ENCODE measurements around the gene KCNH6.

Gene KCNH6

DNA sequence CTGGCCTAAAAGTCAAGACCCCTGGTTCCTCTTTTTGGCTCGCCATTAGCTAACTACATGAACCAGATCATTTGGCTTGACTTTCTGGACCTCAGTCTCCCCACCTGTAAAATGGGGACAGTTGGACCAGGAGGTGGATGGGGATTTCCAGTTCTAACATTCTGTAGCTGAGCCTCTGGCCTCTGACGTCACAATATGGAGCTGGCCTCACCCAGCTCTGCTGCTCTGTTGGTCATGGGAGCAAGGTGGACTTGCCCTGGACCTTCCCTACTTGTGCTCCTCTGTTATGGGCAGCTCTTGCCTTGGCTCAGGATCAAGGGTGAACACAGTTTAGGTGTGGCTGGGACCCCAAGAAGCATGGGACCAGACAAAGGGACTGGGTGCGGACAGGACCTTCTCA lies 16.5 kb upstream of the KCNH6 start:
- DNase-seq (ENCODE audit: low read depth in 2 of 2, low spot score in 1 of 2) = no peak

DNA sequence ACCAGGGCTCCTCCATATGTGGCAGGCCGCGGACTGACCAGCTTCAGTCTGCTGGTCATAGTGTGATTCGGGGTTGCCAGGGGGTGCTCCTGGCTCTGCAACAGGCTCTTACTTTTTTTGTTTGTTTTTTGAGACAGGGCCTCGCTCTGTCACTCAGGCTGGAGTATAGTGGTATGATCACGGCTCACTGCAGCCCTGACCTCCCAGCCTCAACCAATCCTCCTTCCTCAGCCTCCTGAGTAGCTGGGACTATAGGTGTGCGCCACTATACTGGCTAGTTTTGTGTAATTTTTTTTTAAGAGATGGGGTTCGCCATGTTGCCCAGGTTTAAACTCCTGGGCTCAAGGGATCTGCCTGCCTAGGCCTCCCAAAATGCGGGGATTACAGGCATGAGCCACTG lies 11.8 kb upstream of the KCNH6 start:
- DNase-seq (ENCODE audit: low read depth in 2 of 2, low spot score in 1 of 2) = no peak

DNA sequence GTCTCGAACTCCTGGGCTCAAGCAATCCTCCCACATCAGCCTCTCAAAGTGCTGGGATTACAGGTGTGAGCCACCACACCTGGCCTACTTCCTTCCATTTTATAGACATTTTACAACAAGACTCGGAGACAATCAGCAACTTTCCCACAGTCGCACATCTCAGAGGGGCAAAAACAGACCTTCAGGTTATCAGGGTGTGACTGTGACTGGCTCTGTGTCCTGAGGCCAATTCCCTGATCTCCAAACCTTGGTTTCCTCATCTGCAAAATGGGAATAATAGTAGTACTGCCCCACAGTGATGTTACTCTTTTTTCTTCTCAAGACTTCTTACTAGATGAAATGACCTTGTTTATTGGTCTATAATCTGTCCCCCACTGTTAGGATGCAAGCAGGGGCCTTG lies 10.8 kb upstream of the KCNH6 start:
- no peak for DNase-seq (ENCODE audit: low read depth in 2 of 2, low spot score in 1 of 2)

DNA sequence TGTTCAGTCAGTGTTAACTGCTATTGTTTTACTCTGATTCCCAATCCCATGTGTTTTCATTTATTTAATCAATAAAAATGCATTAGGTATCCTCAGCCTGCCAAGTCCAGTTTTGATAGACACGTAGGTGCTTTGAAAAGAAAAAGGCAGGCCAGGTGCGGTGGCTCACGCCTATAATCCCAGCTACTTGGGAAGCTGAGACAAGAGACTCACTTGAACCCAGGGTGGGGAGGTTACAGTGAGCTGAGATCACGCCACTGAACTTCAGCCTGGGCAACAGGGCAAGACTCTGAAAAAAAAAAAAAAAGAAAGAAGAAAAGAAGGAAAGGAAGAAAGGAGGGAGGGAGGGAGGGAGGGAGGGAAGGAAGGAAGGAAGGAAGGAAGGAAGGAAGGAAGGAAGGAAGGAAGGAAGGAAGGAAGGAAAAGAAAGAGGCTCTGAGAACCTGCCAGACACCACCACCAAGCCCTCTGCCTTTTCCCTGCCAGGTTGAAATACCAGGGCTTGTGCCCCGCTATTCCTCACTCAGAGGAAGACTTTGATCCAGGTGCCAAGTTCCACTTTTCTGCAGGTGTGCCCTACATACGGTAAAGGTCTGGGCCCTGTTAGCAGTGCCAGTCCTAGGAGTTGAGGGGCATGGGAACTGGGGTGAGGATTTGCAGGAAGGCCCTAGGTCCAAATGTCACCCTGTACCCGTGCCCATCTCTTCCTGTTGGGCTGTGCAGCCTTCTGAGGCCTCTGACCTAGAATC lies 10.1 kb upstream of the KCNH6 start:
- no peak for DNase-seq (ENCODE audit: low read depth in 2 of 2, low spot score in 1 of 2)

DNA sequence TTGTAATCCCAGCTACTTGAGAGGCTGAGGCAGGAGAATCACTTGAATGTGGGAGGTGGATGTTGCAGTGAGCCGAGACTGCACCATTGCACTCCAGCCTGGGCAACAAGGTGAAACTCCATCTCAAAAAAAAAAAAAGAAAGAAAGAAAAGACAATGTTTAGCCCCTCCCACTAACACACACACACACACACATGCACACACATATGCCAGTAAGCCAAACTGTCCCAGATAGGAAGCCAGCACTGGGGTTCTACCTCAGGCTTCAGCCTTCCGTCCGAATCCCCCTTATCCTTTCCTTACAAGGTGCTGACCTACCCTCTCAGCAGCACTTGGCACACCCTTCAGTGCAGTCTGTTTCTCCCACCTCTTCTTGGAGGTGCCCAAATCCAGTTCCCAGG lies 8.7 kb upstream of the KCNH6 start:
- no peak for DNase-seq (ENCODE audit: low read depth in 2 of 2, low spot score in 1 of 2)

DNA sequence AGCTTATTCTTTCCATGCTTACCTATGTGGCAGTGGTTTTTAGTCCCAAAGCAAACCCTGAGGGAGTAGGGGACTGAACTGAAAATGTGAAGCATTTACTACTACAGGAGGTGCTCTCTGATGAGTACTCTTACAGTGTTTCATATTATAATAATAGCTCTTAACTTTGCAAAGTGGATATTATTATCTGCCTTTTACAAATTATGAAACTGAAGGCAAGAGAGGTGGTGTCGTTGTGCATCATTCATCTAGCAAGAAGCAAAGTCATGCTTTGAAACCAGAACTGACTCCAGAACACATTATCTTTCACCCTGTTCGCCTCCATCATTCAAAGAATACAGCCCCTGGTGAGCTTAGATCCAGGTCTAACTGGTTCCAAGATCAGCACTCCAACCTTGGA lies 8.2 kb upstream of the KCNH6 start:
- no peak for DNase-seq (ENCODE audit: low read depth in 2 of 2, low spot score in 1 of 2)

DNA sequence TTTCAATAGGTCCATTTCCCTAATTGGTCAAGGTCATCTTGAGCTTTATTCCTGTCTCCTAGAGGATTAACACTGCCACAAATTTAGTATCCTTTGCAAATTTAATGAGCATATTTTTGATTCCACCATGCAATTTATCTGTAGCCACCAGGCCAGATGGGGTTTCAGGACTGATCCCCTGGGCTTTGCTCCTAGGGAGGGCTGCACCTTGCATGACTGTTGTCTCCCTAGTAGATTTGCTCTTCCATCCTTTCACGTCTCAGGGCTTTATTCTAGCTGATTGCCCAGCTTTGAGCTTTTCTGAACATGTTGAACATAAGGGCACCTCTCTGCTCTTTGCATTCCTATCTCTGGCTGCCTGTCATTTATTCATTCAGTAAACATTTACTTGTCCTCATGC lies 7.7 kb upstream of the KCNH6 start:
- DNase-seq (ENCODE audit: low read depth in 2 of 2, low spot score in 1 of 2) = no peak

DNA sequence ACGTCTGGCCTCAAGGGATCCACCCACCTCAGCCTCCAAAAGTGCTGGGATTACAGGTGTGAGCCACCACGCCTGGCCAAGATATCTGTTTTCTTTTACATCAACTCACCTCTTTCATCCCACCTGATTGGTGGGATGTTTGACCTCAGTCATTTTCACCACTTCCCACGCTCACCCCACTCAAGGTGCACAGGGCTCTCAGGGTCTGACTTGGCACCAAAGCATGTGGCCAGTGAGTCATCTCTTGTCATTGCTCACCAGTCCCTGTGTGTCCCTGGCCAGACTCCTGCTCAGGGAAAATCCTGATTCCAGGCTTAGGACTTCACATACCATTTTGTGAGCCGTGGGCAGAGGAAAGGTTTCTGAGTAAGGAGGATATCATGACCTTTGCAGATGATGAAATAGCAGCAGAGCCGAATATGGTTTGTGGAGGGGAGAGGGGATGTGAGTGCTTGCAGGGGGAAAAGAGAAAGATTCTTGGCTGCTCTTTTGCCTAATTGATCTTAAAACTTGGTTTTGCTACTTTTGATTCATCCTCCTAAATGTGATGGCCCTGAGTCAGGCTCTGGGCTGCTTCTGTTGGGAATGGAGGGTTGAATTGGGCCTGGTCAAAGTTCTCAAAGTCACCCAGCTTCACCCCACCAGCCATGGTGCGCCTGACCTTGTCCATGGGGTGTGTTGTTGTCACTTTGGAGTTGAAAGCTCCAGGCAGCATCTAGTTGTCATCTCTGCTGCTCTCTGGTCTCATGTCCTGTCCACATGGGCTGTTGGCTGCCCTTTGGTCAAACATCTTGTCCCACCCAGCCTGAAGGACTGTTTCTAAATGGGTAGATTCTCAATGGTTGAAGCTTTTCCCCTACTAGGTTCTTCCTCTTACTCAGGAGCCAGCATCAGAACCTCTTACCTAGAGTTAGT lies 6.0 kb upstream of the KCNH6 start:
- no peak for DNase-seq (ENCODE audit: low read depth in 2 of 2, low spot score in 1 of 2)

DNA sequence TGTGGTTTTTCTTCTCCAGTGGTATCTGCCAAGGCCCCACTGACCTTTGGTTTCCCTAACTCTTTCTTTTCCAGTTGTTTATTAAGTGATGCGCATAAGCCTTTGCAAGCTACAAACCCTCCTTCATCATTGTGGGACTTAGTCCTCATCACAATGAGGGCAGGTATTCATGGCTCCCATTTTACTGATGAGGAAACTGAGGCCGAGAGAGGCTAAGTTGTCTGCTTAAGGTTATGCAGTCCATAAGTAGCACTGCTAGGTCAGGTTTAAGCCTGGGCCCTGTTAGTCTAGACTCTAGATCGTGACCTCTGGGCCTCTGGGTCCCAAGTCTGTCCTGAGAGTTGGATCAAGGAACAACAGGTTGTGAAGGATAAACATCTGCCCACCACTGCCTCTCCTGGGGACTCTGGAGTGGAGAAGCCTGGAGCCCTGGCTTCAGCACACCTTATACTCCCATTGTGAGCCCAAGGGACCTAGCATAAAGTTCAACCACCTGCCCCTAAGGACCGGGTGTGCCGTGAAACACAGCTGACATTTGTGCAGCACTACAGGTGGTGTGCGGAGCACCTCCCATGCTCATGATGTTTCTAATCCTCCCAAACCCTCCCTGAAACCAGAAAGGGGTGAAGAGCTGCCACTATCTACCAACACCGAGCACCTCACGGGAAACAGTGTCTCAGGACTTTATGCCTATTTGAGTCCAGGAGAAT lies 5.2 kb upstream of the KCNH6 start:
- DNase-seq (ENCODE audit: low read depth in 2 of 2, low spot score in 1 of 2) = no peak

DNA sequence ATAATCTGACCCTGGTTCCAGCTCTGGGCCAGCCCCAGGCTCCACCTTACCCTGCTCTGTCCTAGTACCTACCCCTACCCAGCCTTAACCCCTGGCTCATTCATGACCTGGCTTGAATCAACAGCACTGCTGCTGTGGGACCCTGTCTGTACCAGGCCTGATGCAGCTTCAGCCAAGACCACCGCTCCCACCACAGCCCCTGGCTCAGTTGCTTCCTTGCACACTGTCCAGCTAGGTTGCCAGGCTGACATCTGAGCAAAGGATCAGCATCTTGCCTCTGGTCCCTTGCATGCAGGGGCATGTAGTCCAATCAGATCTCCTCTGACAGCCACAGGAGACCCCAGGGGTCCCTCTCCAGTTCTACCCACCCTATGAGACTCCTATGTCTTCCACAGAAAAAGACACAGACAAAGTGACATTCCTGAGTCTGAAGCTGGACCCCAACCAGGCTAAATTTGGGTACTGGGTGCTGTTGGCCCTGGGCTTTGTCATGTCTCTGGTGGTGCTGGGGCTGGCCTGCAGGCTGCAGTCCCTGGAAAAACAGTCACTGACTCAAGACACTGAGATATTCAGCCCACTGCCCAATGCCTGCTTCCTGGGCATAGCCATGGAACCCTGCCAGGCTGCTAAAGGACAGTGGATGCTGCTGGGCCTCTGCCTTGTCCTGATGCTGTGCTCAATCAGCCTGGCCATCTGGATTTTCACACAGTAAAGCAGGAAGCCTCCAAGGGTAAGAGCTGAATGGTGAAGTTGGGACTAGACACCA lies 3.9 kb upstream of the KCNH6 start:
- DNase-seq (ENCODE audit: low read depth in 2 of 2, low spot score in 1 of 2) = no peak

DNA sequence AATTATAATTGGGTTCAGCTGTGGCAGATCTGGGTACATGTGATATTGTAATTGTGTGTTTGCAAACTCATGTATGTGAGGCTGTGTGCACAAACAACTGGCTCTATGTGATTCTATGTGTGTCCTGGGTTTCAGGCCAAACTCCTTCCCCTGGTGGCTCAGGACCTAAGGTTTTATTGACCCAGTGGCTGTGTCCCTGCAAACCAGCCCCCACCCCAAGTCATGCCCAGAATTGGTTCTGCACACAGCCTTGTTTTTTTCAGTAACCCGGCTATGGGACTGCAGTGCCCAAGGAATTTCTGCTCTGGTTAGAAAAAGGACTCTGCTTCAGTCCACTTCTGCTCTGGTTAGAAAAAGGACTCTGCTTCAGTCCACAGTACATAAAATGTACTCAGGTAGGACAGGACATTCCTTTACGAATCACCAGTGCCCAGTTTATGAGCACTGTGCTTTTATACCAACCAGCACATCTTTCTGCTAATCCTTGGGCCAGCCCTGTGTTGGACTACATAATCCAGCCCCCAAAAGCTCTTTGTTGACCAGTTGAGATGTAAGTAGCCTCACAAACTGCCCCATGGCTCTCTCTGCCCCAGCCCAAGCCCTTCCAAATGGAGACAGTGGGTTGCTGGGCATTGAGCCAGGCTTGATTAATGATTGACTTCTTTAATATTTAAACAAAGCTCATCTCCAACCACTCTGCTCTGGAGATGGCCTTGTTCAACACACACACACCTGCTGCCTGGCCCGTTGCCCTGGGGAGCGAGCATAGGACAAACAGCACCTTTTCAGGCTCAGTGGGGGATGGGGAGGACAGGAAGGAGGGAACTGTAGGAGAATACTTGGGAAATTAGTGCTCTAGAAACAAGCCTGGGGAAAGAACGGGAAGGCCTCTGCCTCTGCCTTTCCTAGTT lies 2.9 kb upstream of the KCNH6 start:
- no peak for DNase-seq (ENCODE audit: low read depth in 2 of 2, low spot score in 1 of 2)

DNA sequence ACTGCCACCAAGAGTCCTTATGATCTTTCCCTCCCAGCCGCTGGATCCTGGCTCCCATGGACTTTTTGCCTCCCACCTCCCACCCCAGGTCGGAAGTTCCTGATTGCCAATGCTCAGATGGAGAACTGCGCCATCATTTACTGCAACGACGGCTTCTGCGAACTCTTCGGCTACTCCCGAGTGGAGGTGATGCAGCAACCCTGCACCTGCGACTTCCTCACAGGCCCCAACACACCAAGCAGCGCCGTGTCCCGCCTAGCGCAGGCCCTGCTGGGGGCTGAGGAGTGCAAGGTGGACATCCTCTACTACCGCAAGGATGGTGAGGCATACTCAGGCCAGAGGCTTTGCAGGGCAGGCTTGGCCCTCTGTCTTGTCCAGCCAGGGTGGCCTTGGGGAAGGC lies 893 bp downstream of the KCNH6 start:
- no peak for DNase-seq (ENCODE audit: low read depth in 2 of 2, low spot score in 1 of 2)

DNA sequence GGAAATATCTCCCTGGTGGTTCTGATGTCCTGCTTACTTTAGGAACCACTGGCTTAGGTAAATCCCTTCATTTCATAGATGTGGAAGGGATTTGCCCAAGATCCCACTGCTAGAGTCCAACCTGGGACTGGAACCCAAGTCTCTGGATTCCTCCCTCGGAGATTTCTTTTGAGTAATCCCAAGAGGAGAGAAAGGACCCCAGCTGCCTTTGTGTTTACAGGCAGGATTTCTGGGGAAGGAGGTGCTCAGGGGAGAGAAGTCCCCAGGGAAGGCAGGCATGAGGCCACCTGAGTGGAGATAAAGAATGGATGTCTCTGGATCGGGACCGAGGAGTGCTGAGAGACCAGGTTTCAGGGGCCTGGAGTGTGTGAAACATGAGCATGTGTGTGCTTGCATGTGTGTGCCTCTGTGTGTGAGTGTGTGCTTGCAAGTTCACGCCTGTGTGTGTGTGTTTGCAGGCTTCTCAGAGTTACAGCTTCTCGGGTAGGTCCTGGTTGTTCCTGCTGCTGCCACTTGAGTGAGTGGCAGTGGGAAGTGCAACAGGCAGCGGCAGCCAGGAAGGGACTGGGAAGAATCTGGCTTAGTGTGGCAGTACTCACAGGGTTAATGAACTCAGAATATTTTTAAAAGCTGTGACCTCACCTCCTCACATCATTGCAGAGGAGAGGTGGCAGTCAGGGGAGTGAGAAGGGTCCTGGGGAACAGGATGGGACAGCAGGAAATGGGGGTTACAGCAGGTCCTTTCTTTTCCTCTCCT lies 2.2 kb downstream of the KCNH6 start:
- no peak for DNase-seq (ENCODE audit: low read depth in 2 of 2, low spot score in 1 of 2)

DNA sequence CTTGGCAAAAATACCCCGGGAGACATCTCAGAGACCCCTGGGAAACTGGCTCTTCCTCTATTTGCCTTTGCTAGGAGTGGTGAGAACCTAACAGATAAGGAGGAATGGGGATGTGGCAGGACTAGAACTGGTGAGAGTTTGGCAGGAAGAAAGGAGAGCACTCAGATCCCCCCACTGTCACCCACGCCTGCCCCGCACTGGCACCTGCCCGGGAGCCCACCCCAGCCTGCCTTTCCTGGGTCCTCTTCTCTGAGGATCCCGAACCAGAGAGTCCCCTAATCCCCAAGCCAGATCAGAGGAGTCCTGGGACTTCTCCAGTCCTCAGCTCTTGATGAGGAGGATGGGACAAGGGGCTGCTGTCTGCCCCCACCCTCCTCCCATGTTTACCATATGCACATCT lies 3.7 kb downstream of the KCNH6 start:
- no peak for DNase-seq (ENCODE audit: low read depth in 2 of 2, low spot score in 1 of 2)

DNA sequence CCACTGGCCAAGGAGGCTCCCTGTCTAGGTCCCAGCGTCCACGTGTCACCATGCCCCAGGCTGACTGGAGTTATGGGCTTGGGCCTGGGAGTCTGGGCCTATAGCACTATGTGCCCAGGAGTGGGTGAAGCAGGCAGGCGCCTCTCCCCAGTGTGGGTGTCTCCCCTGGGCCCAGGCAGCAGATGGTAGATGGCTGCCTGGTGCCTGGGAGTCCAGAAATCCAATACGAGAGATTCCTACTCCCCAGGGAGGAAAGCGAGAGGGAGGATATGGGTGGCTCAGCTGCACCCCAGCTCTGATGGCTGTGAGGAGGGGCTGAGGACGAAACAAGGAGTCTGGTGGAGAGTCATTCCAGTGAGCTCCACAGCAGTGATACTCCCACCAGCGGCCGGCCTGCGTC lies 5.0 kb downstream of the KCNH6 start:
- DNase-seq (ENCODE audit: low read depth in 2 of 2, low spot score in 1 of 2) = no peak

DNA sequence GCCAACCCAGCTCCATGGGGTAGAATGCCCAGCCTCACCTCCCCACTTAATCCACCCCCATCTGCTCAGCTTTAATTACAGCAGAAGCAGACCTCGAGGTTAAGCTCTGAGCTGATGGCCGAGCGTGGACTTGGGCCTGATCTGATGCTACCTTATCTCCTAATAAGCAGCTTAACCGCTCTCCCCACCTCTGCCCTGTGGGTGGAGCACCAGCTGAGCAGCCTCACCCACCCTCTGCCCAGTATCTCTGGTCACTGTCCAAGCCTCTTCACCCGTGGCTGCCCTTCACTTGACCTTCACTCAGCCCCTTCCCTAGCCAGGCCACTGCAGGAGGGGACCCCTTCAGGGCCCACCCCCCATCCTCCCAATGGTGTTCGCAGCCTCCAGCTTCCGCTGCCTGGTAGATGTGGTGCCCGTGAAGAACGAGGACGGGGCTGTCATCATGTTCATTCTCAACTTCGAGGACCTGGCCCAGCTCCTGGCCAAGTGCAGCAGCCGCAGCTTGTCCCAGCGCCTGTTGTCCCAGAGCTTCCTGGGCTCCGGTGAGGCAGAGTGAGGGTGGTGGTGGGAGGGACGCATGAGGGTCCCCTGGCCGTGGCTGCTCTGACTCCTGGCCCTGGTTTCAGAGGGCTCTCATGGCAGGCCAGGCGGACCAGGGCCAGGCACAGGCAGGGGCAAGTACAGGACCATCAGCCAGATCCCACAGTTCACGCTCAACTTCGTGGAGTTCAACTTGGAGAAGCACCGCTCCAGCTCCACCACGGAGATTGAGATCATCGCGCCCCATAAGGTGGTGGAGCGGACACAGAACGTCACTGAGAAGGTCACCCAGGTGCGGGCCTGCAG lies 6.8 kb downstream of the KCNH6 start:
- DNase-seq (ENCODE audit: low read depth in 2 of 2, low spot score in 1 of 2) = no peak

DNA sequence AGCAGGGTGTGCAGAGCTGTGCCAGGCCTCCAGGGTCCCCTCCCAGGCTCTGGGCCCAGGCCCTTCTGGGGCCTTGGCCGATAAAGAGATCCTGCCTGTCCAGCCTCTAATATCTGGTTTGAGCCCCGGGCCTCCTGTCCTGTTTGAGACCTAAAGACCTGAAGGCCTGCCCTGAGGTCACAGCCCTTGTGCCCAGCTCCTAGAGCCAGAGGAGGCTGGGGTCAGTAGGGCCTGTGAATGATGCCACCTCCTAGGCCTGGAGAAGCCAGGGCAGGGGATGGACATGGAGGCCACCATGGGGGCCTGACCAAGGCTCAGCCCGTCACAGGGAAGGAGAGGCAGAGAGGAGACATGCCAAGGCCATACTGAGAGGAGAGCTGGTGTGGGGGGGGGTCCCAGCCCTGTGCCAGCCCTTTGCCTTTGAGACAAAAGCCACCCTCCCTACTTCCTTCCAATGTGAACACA lies 7.4 kb downstream of the KCNH6 start:
- no peak for DNase-seq (ENCODE audit: low read depth in 2 of 2, low spot score in 1 of 2)
